ENCODE results near the gene TSHZ2. TPM values are rescaled to one million over a fixed set of nuclear protein-coding genes. Genes with fewer than 3 reads are reported as not detected.
A peak's percentile ranks its signal among the peaks of the same experiment; 100 is the strongest.

The TSHZ2 gene
- total RNA-seq, 1 donor from 2014 or later, result 30.4 TPM

DNA sequence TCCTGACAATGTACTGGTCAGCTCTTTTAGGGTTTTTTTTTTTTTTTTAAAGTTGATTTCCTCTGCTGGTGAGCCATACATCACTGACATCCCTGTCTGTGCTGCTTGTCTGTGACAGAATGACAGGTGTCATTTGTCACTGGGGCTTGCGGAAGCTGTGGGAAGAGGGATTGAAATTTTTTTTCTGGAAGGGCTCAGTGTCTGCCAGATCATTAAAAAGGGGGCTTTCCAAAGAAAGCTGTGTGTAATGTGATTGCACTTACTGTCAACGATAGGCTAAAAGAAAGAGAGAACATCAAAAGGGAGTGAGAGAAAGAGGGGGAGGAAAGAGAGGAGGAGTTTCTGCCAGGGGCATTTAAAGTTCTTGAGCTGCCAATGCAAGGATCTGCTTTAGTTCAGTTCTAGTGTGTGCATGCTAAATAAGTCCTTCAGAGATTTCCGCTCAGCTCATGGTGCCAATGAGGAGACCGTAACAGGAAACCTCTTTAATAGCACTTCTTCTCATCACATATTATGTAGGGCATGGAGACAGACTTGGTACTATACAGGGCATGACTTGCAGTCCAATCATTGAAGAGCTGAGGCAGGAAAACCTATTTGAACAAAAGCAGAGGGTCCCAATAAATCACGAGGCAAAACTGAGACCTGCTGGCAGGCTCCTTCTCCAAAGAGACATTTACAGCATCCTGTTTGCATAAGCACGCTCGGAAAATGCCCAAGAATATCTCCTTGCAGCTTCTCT, 177.2 kb downstream of the TSHZ2 start:
- intact Hi-C loops (cut with DNase I), result no loop called here
- H3K9me3 ChIP-seq, result no peaks in the 10 kb centered on the region
- no peak overlapping the region for H3K27ac ChIP-seq
- TF ChIP-seq POLR2A (IDR thresholded peaks at IDR 0.05) (no peak), POLR2AphosphoS5 (IDR thresholded peaks at IDR 0.05; ENCODE audit: insufficient read depth in 1 of 2, low read depth in 1 of 2) (peak in 1 of 2 donors; percentile 55)
- TF ChIP-seq, protein P1, sequence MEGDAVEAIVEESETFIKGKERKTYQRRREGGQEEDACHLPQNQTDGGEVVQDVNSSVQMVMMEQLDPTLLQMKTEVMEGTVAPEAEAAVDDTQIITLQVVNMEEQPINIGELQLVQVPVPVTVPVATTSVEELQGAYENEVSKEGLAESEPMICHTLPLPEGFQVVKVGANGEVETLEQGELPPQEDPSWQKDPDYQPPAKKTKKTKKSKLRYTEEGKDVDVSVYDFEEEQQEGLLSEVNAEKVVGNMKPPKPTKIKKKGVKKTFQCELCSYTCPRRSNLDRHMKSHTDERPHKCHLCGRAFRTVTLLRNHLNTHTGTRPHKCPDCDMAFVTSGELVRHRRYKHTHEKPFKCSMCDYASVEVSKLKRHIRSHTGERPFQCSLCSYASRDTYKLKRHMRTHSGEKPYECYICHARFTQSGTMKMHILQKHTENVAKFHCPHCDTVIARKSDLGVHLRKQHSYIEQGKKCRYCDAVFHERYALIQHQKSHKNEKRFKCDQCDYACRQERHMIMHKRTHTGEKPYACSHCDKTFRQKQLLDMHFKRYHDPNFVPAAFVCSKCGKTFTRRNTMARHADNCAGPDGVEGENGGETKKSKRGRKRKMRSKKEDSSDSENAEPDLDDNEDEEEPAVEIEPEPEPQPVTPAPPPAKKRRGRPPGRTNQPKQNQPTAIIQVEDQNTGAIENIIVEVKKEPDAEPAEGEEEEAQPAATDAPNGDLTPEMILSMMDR (IDR thresholded peaks at IDR 0.05), result no peak
- no peaks in the 10 kb centered on the region for H3K36me3 ChIP-seq
- H3K4me1 ChIP-seq, result peaks cover 18% of the 10 kb centered on the region
- H3K4me3 ChIP-seq, result no peak overlapping the region
- DNase-seq (ENCODE audit: extremely low spot score in 2 of 2), result peak in 1 of 2 donors; percentile 81
- no peaks in the 10 kb centered on the region for H3K27me3 ChIP-seq

- intact Hi-C loops (cut with DNase I), result no loop called here
- H3K9me3 ChIP-seq, result no peaks in the 10 kb centered on the region
- TF ChIP-seq, protein P1 (IDR thresholded peaks at IDR 0.05), result no peak
- no peak for TF ChIP-seq POLR2A (IDR thresholded peaks at IDR 0.05)
- TF ChIP-seq POLR2AphosphoS5 (IDR thresholded peaks at IDR 0.05; ENCODE audit: insufficient read depth in 1 of 2, low read depth in 1 of 2), result no peak
- peaks cover 18% of the 10 kb centered on the region for H3K4me1 ChIP-seq
- no peak overlapping the region for H3K27ac ChIP-seq
- no peaks in the 10 kb centered on the region for H3K36me3 ChIP-seq
- DNase-seq (ENCODE audit: extremely low spot score in 2 of 2), result no peak
- no peaks in the 10 kb centered on the region for H3K27me3 ChIP-seq
- H3K4me3 ChIP-seq, result no peak overlapping the region
Observed at GRCh38 chr20:53149890-53150205, 177.7 kb downstream of the TSHZ2 start.

GRCh38 chr20:53150532-53150931, 178.4 kb downstream of the TSHZ2 start:
- Histone ChIP-seq H3K27ac (no peak overlapping the region), H3K4me1 (peaks cover 18% of the 10 kb centered on the region), H3K9me3 (no peaks in the 10 kb centered on the region), H3K36me3 (no peaks in the 10 kb centered on the region), H3K27me3 (no peaks in the 10 kb centered on the region), H3K4me3 (no peak overlapping the region)
- intact Hi-C loops (cut with DNase I), result no loop called here
- TF ChIP-seq, protein P1 (IDR thresholded peaks at IDR 0.05), result no peak
- TF ChIP-seq POLR2A (IDR thresholded peaks at IDR 0.05) (no peak), POLR2AphosphoS5 (IDR thresholded peaks at IDR 0.05; ENCODE audit: insufficient read depth in 1 of 2, low read depth in 1 of 2) (no peak)
- DNase-seq (ENCODE audit: extremely low spot score in 2 of 2), result no peak

GRCh38 chr20:53152228-53152627, 180.1 kb downstream of the TSHZ2 start:
- no peak overlapping the region for H3K4me3 ChIP-seq
- no peaks in the 10 kb centered on the region for H3K27me3 ChIP-seq
- H3K4me1 ChIP-seq, result peaks cover 18% of the 10 kb centered on the region
- no peaks in the 10 kb centered on the region for H3K9me3 ChIP-seq
- no peaks in the 10 kb centered on the region for H3K36me3 ChIP-seq
- intact Hi-C loops (cut with DNase I), result no loop called here
- TF ChIP-seq, protein P1 (IDR thresholded peaks at IDR 0.05), result no peak
- TF ChIP-seq POLR2AphosphoS5 (IDR thresholded peaks at IDR 0.05; ENCODE audit: insufficient read depth in 1 of 2, low read depth in 1 of 2), result no peak
- no peak for TF ChIP-seq POLR2A (IDR thresholded peaks at IDR 0.05)
- peak in 1 of 2 donors; percentile 18 for DNase-seq (ENCODE audit: extremely low spot score in 2 of 2)
- H3K27ac ChIP-seq, result no peak overlapping the region

- Histone ChIP-seq H3K9me3 (no peaks in the 10 kb centered on the region), H3K27ac (no peak overlapping the region), H3K36me3 (no peaks in the 10 kb centered on the region), H3K4me3 (no peak overlapping the region), H3K4me1 (peaks cover 5% of the 10 kb centered on the region), H3K27me3 (no peaks in the 10 kb centered on the region)
- intact Hi-C loops (cut with DNase I), result no loop called here
- TF ChIP-seq POLR2A (IDR thresholded peaks at IDR 0.05), result no peak
- no peak for TF ChIP-seq POLR2AphosphoS5 (IDR thresholded peaks at IDR 0.05; ENCODE audit: insufficient read depth in 1 of 2, low read depth in 1 of 2)
- TF ChIP-seq, protein P1 (IDR thresholded peaks at IDR 0.05), result no peak
- no peak for DNase-seq (ENCODE audit: extremely low spot score in 2 of 2)
Observed at GRCh38 chr20:53154540-53154939, 182.4 kb downstream of the TSHZ2 start.

Measured in vagina (tissue), 2 donors.